ENCODE results near the gene MAMDC4.
"Not testable (repeated sequence)": the region's sequence is repeated elsewhere in the genome, so short reads cannot be mapped to it uniquely, and the experiment has no call there.

MAMDC4 gene

DNA sequence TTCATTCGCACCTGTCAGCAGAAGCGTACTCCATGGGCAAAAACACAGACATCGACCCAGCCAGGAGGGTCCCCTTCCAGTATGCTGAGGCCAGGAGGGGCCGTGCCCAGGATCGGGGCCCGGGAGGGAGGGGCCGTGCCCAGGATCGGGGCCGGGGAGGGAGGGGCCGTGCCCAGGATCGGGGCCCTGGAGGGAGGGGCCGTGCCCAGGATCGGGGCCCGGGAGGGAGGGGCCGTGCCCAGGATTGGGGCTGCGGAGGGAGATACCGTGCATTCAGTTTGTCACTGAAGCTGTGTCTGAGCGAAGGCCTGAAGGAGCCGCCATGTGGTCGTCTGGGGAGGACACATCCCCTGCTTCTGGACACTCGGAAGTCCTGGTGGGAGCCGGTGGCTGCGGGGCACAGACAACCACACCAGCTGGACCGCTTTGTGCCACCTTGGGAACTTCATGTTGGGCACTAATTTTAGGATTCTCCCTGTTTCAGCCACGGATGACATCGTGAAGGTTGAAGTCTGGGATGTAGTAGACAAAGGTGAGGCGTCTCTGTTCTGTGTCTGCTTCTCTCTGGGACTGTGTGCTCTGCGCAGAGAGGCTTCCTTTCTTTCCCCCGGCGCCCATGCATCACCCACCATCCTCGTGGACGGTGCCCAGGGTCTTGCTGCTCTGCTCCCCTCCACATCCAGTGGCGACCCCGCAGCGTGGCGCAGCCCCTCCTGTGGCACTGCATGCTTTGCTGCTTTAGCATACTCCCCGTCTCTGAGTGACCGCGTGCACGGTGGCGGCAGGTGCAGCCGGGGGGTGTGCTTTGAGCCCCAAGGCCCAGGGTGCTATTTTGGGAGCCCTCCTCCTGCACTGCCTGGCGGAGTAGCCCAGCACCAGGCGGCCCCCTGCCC, 26.6 kb upstream of the MAMDC4 start:
- DNase-seq, result no peak

DNA sequence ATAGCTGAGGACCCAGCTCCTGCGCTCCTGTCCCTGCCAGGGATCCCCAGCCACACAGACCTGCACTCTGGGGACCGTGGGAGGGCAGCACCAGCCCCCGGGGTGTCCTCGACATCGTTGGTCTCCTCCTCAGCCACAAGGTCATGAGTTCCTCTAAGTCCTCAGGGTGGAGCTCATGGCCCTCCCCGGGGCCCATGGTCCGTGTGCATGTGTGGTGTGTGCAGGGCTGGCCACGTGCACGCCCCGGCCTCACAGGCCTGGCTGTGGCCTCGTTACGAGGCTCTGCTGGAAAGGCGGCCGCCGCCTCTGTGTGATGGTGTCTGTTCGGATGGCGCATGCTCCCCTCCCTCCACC, 26.0 kb upstream of the MAMDC4 start:
- no peak for DNase-seq

DNA sequence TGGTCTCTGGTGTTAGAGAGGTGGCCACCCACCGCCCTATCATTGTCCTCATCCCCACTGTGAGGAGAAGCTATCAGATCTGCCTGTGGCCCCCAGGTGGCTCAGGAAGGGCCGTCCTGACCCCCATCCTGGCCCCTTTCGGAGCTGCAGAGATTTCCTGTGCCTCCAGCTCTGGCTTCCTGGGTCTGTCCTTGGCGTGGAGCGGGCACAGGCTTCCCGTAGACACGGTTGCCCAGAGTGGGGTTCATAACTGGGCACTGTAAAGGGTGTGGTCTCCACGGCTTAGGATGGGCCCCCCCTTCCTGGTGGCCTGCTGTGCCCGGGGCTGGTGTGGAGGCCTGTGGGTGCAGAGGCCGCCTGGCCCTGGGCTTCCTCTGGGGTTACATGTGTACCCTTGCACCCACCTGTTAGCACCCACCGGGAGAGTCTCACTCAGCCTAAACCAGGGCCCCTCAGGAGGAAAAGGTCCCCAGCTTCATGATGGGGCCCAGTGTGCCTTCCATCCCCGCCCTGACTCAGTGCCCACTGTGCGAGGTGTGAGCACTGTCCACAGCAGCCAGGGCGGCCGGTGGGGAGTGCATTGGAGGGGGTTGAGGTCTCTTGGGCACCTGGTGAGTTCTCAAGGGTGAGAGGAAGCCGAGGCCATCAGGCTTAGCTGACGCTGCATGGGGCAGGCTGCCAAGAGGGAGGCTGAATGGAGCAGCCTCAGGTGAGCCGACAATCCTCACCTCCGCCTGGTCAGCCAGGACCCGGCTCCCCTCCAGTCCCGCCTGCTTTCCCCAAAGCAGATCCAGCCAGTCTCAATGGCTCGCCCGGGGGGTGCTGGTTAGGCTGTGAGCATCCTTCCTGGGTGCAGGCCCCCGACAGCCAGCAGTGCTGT, 25.2 kb upstream of the MAMDC4 start:
- no peak for DNase-seq

DNA sequence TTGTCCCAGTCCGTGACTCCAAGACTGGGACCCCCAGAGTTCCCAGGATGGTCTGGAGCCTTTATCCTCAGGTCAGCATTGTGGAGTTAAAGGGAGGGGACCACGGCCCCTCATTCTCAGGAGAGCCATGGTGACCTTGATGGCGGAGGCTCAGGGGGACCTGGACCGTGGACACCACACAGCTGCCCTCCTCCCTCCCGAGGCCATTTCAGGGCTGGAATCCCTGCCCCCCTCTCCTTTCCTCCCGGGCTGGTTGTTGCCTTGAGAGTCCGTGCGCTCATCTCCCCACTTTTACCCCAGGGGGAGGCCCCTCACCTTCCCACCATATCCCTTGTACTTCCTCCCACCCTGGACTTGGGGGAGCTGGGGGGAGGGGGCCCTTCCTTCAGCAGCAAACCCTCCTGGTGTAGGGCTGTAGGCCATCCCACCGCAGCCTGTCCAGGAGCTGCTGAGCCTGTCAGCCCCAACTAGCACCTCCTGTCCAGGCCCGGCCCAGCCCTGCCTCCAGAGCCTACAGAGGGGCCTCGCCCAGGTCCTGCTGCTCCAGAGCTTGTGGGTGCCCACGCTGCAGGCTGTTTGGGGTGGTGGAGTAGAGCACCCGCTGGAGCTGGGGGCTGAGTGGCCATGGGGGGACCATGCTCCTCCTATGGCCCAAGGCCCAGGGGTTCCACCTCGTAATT, 24.2 kb upstream of the MAMDC4 start:
- DNase-seq, result no peak

DNA sequence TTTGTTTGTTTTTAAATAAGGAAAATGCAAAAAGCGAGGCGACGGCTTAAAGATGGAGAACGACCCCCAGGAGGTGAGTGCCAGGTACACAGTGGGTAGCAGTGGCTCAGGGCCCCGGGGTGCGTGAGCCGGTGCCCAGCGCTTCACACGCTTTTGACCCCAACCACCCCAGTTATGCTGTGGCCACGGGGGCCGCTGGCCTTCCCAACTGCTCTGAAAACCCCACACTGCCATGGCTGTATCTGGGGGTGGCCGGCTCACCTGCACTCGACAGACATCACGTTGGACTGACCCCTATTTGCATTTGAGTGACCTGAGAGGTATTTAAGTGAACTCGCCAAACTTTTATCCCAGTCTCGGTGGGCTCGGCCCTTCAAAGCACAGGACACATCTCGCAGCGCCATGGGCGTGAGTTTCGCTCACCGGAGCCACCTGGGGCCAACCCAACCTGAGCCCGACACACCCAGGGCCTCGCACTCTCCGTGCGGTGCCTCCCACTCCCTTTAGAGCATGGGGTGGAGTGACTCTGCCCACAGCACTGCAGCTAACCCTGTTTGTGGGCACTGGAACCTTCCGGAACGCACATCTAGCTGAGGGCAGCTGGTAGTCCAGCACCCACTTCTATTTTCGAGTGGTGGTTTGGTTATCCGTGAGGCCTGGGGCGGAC, 23.5 kb upstream of the MAMDC4 start:
- DNase-seq, result no peak

DNA sequence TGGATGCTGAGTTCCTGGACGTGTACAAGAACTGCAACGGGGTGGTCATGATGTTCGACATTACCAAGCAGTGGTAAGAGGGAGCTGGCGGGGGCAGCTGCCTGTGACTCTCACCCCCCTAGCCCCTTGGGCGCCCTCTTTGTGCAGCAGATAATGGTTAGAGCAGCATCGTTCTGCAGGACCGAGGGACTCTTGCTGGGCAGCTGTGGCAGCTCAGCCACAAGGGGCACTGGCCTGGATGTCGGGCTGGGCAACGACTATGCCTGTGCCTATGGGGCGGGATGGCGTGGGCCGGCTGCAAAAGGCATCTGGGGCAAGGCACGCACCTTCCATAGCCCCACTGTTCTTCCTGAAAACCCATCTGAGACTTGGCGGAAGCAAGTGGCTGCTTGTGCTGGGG, 22.7 kb upstream of the MAMDC4 start:
- DNase-seq, result no peak

DNA sequence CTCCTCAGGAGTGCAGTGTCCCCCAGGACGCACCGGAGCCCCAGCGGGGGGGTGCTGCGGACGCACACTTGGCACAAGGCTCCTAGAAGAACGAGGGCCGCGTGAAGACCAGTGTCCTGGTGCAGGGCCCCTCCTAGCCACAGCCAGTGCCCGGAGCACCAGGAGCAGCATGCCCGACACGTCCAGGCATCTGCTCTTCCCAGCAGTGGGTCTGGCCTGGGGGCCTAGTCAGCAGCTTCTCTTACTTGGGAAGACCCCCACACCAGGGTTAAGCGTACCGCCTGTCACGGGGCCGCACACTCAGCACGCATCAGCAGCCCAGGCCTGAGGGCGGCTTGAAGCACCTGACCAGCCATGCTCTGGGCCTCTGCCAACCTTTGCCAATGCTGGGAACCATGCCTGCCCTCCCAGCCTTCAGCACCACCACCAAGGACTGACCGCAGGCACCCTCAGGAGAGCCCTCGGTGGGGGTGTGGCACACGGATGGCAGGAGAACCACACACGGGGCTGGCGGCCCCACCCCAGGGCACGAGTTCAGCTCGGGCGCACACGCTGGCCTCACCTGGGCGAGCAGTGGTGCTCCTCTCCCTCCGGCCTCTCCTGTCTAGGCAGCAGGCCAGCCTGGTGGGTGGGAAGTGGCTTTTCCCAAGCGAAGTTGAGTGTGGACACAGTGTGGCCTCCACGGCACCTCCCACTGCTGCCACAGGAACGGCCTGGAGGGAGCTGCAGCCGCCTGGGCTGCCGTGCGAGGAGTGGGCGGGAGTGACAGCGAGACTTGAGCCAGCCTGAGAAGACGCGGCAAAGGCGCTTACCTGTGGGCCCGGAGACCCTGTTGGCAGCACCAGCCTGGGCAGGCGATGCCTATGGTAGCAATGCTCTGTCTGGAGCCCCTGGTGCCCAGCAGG, 21.9 kb upstream of the MAMDC4 start:
- no peak for DNase-seq

DNA sequence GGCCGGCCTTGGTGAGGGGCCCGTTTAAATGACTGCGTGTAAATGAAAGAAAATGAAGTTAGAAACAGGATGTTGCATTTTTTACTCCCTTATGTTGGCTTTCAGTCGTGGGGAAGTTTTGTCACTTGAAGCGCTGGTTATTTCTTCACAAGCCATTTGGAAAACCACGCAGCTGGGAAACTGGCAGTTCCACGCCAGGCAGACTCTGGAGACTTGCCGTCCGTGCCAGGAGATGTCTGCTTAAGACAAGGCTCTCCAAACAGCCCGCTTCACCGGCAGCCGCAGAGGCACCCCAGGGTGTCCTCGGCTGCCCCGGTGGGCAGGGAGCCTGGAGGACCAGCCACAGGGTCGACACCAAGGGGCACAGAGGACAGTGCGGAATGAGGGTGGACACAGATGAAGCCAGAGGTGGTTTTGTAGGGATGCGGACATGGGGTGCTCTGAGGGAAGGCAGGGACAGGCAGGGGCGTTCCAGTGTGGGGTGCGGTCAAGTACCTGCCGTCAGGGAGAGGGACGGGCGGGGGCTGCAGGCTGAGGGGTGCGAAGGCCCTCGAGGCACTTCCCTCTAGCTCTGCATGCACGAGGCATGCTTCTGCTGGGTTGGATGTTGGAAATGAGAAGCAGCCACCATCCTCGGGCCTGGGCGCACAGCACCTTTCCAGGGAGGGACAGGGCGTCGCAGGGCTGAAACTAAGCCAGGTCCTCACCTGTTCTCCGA, 21.0 kb upstream of the MAMDC4 start:
- DNase-seq, result no peak

DNA sequence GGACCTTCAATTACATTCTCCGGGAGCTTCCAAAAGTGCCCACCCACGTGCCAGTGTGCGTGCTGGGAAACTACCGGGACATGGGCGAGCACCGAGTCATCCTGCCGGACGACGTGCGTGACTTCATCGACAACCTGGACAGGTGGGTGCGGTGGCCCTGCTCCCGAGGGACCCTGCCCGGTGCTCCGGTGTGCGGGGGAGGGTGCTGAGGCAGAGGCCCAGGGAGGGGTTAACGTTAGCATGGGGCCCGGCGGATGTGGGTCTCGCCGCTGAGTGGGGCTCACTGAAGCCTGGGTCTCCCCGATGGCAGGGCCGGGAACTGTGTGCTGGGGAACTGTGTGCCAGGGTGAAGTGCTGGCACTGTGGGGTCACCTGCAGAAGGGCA, 20.4 kb upstream of the MAMDC4 start:
- DNase-seq, result no peak

DNA sequence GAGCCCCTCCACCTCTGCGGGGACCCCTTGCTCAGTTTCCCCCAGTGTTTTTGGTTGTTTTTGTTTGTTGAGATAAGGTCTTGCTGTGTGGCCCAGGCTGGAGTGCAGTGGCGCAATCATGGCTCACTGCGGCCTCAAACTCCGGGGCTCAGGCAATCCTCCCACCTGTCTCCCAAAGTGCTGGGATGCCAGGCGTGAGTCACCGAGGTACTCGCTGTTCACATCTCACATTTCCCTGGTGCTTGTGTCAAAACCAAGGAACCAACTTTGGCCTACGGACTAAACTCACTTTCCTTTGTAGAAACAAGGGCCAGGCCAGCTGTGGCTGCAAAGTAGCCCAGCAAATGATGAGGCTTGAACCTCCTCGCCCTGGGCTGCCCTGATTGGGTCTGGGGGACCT, 19.6 kb upstream of the MAMDC4 start:
- DNase-seq, result no peak

DNA sequence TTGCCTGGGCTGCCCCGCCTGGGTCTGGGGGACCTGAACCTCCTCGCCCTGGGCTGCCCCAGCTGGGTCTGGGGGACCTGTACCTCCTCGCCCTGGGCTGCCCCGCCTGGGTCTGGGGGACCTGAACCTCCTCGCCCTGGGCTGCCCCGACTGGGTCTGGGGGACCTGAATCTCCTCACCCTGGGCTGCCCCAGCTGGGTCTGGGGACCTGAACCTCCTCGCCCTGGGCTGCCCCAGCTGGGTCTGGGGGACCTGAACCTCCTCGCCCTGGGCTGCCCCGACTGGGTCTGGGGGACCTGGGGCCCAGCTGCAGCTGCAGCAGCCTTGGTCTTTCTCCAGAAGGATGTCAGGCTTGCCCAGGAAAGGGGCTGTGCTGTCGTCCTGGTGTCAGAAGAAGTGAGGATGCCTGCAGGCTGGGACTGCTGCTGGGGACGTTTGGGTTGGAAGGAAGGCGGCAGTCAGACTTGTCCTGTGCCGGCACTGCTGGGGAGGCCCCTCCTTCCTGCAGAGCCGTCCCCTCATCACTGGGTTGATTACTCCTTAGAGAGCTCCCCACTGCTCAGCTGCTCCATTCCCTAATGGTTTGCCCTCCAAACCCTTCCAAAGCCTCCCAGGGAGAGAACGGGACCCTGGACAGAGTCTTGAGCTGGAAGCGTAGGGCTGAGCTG, 18.6 kb upstream of the MAMDC4 start:
- DNase-seq, result not testable (repeated sequence)

DNA sequence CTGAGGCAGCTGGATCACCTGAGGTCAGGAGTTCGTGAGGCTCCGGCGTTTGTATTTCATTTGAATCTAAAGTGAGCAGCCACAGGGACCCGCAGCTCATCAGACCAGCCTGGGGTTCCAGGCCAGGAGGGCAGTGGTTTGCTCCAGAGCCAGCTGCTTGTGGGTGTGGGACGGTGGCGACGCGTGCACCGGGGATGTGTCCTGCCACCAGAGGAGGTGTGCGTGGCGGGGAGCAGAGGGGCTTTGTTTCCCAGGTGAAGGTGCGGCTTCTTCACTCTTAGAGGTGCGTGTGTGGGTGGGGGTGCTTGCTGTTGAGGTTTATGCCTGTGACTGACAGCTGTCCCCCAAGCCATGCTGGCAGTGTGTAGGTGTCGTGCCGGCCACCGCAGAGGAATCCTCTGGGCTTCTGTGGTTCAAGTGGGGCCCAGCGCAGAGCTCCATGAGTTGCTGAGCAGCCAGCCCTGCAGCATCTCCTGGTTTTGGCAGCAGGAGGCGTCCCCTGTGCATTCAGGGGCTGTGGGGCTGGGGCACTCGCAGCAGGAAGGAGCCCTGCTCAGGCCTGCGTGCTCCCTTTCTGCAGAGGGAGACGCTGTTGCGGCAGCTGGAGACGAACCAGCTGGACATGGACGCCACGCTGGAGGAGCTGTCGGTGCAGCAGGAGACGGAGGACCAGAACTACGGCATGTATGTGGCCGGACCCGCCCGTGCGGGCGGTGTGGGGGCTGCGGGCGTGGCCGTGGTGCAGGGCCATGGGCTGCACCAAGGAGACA, 16.8 kb upstream of the MAMDC4 start:
- no peak for DNase-seq

DNA sequence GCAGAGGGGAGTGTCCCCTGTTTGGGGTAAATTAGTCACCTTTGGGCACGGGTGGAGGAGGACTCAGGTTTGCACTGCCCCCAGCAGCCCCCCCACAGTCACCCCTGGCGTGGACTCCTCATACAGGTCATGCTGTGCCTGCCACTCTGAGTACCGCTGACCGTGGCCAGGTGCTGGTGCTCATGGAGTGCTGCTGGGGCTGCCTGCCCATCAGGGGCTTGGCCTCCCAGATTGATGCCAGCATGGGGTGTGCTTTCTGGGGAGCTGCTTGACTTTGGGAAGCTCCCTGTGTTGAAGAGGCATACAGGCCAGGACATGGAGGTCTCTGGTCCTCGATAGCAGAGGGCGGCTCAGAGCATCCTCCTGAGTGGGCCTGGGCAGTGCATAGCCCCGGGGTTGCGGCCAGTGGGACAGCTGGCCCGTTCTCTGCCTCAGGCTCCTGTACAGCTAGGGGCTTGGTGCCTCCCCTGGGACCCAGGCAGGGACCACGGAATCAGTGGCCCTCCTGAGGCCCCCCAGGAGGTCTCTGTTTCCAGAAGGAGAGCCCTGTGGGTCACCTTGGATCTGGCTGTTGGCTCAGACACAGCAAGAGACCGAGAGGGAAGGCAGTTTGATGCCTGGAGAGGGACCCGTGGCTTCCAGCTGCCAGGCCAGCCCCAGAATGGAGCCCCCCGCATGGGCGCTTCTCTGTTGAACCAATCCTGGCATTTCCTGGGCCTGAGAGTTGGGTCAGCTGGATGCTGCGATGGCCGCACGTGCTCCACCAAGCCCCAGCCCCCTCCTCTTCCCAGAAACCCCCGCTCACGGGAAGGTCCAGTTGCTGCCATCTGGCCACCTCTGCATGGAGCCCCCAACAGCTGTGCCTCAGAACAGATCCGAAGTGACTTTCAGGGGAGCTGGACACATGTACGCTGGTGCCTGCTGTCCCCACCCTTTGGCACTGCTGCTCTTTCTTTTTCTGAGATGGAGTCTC, 15.9 kb upstream of the MAMDC4 start:
- no peak for DNase-seq

DNA sequence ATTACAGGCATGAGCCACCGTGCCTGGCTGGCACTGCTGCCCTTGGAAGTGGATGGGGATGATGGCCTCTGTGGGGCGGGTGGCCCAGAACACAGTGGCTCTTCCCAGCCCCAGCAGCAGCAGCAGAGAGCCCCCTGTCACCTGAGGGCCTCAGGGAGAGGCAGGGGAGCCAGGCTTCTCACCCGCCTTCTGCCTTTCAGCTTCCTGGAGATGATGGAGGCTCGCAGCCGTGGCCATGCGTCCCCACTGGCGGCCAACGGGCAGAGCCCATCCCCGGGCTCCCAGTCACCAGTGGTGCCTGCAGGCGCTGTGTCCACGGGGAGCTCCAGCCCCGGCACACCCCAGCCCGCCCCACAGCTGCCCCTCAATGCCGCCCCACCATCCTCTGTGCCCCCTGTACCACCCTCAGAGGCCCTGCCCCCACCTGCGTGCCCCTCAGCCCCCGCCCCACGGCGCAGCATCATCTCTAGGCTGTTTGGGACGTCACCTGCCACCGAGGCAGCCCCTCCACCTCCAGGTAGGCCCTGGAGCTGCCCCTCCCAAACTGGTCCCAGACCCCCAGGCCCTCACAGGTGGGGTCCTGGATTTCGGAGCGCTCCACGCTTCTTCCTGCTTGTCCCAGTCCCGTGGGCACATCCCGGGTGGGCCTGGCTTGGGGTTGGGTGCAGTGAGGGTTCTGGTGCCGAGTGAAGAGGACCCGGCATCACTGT, 14.8 kb upstream of the MAMDC4 start:
- DNase-seq, result no peak

DNA sequence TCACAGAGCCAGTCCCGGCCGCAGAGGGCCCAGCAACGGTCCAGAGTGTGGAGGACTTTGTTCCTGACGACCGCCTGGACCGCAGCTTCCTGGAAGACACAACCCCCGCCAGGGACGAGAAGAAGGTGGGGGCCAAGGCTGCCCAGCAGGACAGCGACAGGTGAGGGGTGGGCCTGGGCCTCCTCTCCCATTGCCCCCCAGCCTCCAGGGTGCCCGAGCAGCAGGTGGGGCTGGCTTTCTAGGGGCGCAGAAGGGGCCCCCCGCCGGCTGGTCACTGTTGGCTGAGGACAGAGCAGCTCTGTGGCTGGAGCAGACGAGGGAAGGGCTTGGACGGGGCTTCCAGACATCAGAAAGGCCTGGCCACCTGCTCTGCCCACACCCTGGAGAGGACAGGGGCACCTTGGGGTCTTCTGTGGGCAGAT, 14.3 kb upstream of the MAMDC4 start:
- DNase-seq, result not testable (repeated sequence)

DNA sequence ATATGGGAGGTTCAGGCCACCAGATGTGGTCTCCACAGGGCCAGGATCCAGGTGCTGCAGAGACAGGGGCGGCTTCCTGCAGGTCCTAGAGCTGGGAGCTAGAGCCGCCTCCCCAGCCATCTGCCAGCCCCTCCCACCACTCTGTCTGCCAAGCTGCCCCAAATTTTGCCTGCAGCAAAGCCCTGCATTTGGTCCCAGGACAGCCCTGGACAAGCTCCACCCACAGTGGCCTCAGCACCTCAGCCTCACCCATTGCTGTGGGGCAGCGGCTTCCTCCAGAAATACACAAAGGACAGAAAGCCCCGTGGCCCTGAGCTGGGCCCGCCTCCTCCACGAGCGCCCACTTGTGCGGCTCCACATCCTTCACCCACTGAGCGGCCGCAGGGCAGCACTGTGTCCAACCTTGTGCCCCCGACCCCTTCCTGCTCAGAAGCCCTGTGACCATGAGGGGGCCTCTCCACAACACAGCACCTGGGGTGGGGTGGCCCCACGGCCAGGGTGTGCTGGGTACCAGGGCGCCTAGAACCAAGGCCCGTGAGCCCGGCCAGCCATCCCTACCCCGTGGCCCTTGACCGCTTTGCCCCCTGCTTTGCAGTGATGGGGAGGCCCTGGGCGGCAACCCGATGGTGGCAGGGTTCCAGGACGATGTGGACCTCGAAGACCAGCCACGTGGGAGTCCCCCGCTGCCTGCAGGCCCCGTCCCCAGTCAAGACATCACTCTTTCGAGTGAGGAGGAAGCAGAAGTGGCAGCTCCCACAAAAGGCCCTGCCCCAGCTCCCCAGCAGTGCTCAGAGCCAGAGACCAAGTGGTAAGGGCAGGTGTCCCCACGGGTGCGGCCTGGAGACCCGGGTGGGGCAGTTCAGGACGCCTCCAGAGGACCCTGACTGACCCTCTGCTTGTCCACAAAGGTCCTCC, 13.6 kb upstream of the MAMDC4 start:
- no peak for DNase-seq

All from NCI-H2171 (cell line).